ENCODE results near the gene BCS1L. TPM values are rescaled to one million over a fixed set of nuclear protein-coding genes. Genes with fewer than 3 reads are reported as not detected.

The BCS1L gene
- total and polyA plus RNA-seq, 9 of the 15 experiments (the other 6 are each of a cell fraction or from before 2014, with no cell fraction given) = 37.6 to 103 (median 56.7) TPM

DNA sequence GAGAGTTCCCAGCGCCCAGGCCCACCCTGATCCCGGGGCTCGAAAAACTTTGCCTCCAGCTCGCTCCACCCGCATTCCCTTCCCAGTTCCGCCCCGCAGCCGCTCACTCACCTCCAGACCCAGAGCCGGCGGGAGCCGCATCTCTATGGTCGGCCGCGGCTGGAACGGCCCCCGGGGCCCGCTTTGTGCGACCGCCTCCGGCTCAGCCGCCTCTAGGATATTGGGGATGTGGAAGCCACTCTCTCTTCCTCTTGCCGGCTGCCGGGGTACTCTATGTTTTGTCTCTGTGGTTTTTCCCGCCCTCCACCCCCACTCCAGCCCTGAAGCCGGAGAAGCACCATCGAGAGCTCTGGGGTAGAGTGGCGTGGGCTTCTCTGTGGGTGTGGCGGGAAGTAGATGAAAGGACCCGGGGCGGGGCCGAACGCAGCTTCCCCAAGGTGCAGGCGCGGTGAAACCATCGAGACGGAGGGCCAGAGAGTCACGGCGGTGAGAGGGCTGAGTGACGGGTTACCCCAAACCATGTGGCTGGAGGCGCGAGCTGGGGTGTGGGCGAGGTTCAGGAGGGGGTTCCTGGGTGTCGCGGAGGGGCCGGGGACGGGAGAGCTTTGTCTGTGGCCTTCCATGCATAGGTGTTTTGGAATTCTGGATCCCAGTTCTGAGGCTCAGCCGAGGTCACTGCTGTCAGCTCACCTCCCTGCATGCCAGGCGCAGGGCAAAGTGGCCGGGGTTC, at the start of gene BCS1L, which contains the start of gene ZNF142 (continued):
- TF ChIP-seq, protein P1, sequence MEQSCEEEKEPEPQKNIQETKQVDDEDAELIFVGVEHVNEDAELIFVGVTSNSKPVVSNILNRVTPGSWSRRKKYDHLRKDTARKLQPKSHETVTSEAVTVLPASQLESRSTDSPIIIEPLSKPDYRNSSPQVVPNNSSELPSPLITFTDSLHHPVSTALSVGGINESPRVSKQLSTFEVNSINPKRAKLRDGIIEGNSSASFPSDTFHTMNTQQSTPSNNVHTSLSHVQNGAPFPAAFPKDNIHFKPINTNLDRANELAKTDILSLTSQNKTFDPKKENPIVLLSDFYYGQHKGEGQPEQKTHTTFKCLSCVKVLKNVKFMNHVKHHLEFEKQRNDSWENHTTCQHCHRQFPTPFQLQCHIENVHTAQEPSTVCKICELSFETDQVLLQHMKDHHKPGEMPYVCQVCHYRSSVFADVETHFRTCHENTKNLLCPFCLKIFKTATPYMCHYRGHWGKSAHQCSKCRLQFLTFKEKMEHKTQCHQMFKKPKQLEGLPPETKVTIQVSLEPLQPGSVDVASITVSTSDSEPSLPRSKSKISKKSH (CRISPR knock-in tag; IDR thresholded peaks at IDR 0.05) = no peak
- TF ChIP-seq PTRF (tag; IDR thresholded peaks at IDR 0.05) (no peak), BMI1 (IDR thresholded peaks at IDR 0.05; ENCODE audit: low read length) (no peak), XRCC4 (IDR thresholded peaks at IDR 0.05; ENCODE audit: extremely low read depth, insufficient read depth, insufficient read length) (no peak), ELF1 (tag; IDR thresholded peaks at IDR 0.05) (peak; percentile 74), MECOM (CRISPR knock-in tag; IDR thresholded peaks at IDR 0.05) (no peak), WHSC1 (IDR thresholded peaks at IDR 0.05; ENCODE audit: low read length) (no peak), RFX1 (IDR thresholded peaks at IDR 0.05) (no peak), ERF (CRISPR knock-in tag; IDR thresholded peaks at IDR 0.05) (no peak), ZBTB17 (CRISPR knock-in tag; IDR thresholded peaks at IDR 0.05) (peak; percentile 81), ZC3H4 (CRISPR knock-in tag; IDR thresholded peaks at IDR 0.05; ENCODE audit: borderline replicate concordance) (no peak), ZNF232 (CRISPR knock-in tag; IDR thresholded peaks at IDR 0.05) (no peak)
- TF ChIP-seq, protein P2, sequence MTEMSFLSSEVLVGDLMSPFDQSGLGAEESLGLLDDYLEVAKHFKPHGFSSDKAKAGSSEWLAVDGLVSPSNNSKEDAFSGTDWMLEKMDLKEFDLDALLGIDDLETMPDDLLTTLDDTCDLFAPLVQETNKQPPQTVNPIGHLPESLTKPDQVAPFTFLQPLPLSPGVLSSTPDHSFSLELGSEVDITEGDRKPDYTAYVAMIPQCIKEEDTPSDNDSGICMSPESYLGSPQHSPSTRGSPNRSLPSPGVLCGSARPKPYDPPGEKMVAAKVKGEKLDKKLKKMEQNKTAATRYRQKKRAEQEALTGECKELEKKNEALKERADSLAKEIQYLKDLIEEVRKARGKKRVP (CRISPR knock-in tag; IDR thresholded peaks at IDR 0.05) = no peak
- TF ChIP-seq, protein P3, sequence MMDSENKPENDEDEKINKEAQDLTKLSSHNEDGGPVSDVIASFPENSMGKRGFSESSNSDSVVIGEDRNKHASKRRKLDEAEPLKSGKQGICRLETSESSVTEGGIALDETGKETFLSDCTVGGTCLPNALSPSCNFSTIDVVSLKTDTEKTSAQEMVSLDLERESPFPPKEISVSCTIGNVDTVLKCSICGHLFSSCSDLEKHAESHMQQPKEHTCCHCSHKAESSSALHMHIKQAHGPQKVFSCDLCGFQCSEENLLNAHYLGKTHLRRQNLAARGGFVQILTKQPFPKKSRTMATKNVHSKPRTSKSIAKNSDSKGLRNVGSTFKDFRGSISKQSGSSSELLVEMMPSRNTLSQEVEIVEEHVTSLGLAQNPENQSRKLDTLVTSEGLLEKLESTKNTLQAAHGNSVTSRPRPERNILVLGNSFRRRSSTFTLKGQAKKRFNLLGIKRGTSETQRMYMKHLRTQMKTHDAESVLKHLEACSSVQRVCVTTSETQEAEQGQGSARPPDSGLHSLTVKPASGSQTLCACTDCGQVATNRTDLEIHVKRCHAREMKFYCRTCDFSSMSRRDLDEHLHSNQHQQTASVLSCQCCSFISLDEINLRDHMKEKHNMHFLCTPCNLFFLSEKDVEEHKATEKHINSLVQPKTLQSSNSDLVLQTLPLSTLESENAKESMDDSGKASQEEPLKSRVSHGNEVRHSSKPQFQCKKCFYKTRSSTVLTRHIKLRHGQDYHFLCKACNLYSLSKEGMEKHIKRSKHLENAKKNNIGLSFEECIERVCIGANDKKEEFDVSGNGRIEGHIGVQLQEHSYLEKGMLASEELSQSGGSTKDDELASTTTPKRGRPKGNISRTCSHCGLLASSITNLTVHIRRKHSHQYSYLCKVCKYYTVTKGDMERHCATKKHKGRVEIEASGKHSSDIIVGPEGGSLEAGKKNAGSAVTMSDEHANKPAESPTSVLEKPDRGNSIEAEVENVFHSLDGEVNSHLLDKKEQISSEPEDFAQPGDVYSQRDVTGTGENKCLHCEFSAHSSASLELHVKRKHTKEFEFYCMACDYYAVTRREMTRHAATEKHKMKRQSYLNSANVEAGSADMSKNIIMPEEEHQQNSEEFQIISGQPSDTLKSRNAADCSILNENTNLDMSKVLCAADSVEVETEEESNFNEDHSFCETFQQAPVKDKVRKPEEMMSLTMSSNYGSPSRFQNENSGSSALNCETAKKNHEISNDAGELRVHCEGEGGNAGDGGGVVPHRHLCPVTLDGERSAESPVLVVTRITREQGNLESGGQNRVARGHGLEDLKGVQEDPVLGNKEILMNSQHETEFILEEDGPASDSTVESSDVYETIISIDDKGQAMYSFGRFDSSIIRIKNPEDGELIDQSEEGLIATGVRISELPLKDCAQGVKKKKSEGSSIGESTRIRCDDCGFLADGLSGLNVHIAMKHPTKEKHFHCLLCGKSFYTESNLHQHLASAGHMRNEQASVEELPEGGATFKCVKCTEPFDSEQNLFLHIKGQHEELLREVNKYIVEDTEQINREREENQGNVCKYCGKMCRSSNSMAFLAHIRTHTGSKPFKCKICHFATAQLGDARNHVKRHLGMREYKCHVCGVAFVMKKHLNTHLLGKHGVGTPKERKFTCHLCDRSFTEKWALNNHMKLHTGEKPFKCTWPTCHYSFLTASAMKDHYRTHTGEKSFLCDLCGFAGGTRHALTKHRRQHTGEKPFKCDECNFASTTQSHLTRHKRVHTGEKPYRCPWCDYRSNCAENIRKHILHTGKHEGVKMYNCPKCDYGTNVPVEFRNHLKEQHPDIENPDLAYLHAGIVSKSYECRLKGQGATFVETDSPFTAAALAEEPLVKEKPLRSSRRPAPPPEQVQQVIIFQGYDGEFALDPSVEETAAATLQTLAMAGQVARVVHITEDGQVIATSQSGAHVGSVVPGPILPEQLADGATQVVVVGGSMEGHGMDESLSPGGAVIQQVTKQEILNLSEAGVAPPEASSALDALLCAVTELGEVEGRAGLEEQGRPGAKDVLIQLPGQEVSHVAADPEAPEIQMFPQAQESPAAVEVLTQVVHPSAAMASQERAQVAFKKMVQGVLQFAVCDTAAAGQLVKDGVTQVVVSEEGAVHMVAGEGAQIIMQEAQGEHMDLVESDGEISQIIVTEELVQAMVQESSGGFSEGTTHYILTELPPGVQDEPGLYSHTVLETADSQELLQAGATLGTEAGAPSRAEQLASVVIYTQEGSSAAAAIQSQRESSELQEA (IDR thresholded peaks at IDR 0.05; ENCODE audit: low read depth) = no peak
- TF ChIP-seq, protein P4, sequence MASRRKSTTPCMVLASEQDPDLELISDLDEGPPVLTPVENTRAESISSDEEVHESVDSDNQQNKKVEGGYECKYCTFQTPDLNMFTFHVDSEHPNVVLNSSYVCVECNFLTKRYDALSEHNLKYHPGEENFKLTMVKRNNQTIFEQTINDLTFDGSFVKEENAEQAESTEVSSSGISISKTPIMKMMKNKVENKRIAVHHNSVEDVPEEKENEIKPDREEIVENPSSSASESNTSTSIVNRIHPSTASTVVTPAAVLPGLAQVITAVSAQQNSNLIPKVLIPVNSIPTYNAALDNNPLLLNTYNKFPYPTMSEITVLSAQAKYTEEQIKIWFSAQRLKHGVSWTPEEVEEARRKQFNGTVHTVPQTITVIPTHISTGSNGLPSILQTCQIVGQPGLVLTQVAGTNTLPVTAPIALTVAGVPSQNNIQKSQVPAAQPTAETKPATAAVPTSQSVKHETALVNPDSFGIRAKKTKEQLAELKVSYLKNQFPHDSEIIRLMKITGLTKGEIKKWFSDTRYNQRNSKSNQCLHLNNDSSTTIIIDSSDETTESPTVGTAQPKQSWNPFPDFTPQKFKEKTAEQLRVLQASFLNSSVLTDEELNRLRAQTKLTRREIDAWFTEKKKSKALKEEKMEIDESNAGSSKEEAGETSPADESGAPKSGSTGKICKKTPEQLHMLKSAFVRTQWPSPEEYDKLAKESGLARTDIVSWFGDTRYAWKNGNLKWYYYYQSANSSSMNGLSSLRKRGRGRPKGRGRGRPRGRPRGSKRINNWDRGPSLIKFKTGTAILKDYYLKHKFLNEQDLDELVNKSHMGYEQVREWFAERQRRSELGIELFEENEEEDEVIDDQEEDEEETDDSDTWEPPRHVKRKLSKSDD (conservative IDR thresholded peaks at IDR 0.05; ENCODE audit: low read length) = no peak

Data from K562 (cell line).